IMR-90 (cell line): Measurements from ENCODE around the gene BCS1L. TPM values are rescaled to one million over a fixed set of nuclear protein-coding genes. Genes with fewer than 3 reads are reported as not detected.

Experiments
- ATAC-seq: fragments of 200-7000 bp; cut with Tn5 transposase; 2 replicates; pipeline ENCODE4 v1.9.1; 2020; ENCODE audit warnings: low read depth, mild to moderate bottlenecking, moderate library complexity
- BruUV-seq: library from RNA; stranded (reverse); fragments of 400-500 nt; replicated peaks from 2 replicates; lab custom pipeline; 2021; lab: Mats Ljungman, UMichigan
- CTCF ChIA-PET: fragments of 300-600 bp; formaldehyde crosslinking; extraction: SDS; loops from one replicate; lab custom pipeline; 2021; ENCODE audit warnings: antibody characterized with exemption; lab: Yijun Ruan, JAX
- POLR2A ChIA-PET: fragments of 300-600 bp; sonication (Branson Sonifier 250); formaldehyde crosslinking; loops from one replicate; lab custom pipeline; 2022; ENCODE audit warnings: antibody characterized with exemption; ENCODE audit not compliant: unreplicated experiment; lab: Charles Lee
- DNase-seq: peaks from one replicate; pipeline ENCODE4 v3.0.0; 2013
- H2AFZ ChIP-seq: replicated peaks from 2 replicates; pipeline ENCODE3; 2013; ENCODE audit warnings: low read length, mild to moderate bottlenecking; ENCODE audit not compliant: poor library complexity
- H2AK5ac ChIP-seq: 2 replicates; pipeline ENCODE4 v1.6.1; 2013; ENCODE audit warnings: low read depth, low read length, inconsistent platforms
- H2AK9ac ChIP-seq: replicated peaks from 2 replicates; pipeline ENCODE3; 2013; ENCODE audit warnings: mild to moderate bottlenecking, low read depth, low read length, moderate library complexity; ENCODE audit not compliant: poor library complexity
- H2BK120ac ChIP-seq: 2 replicates; pipeline ENCODE4 v1.6.1; 2013; ENCODE audit warnings: low read depth, low read length, inconsistent platforms
- H2BK15ac ChIP-seq: 3 replicates; pipeline ENCODE4 v1.6.1; 2013; ENCODE audit warnings: low read depth, low read length, inconsistent platforms
- H2BK20ac ChIP-seq: 2 replicates; pipeline ENCODE4 v1.6.1; 2013; ENCODE audit warnings: low read depth, mild to moderate bottlenecking, inconsistent platforms, low read length, moderate library complexity
- H2BK5ac ChIP-seq: 2 replicates; pipeline ENCODE4 v1.6.1; 2013; ENCODE audit warnings: mild to moderate bottlenecking, low read depth, low read length, inconsistent platforms; ENCODE audit not compliant: poor library complexity, severe bottlenecking
- H3K14ac ChIP-seq: replicated peaks from 2 replicates; pipeline ENCODE4 v1.6.1; 2013; ENCODE audit warnings: low read depth, low read length, inconsistent platforms
- H3K18ac ChIP-seq: 2 replicates; pipeline ENCODE4 v1.6.1; 2013; ENCODE audit warnings: low read depth, low read length, control low read depth
- H3K23ac ChIP-seq: 2 replicates; pipeline ENCODE4 v1.6.1; 2013; ENCODE audit warnings: low read depth, low read length, inconsistent platforms
- H3K27ac ChIP-seq: 2 replicates; pipeline ENCODE4 v1.5.1; 2013; ENCODE audit warnings: mild to moderate bottlenecking, control low read depth, low read length; ENCODE audit not compliant: insufficient read depth
- H3K27me3 ChIP-seq: 2 replicates; pipeline ENCODE4 v1.6.1; 2013; ENCODE audit warnings: low read length; ENCODE audit not compliant: control insufficient read depth, insufficient read depth
- H3K36me3 ChIP-seq: 2 replicates; pipeline ENCODE4 v1.6.1; 2013; ENCODE audit warnings: low read length, mixed read lengths; ENCODE audit not compliant: control insufficient read depth, insufficient read depth
- H3K4ac ChIP-seq: 2 replicates; pipeline ENCODE4 v1.6.1; 2013; ENCODE audit warnings: low read depth, low read length, inconsistent platforms
- H3K4me1 ChIP-seq: 2 replicates; pipeline ENCODE4 v1.6.1; 2013; ENCODE audit warnings: low read length, mixed read lengths; ENCODE audit not compliant: control insufficient read depth, insufficient read depth
- H3K4me2 ChIP-seq: 2 replicates; pipeline ENCODE4 v1.6.1; 2013; ENCODE audit warnings: low read depth, mild to moderate bottlenecking, control low read depth, low read length, moderate library complexity
- H3K4me3 ChIP-seq: 2 replicates; pipeline ENCODE4 v1.5.1; 2013; ENCODE audit warnings: low read depth, mild to moderate bottlenecking, control low read depth, low read length, moderate library complexity; ENCODE audit not compliant: insufficient read depth
- H3K56ac ChIP-seq: 2 replicates; pipeline ENCODE4 v1.6.1; 2013; ENCODE audit warnings: low read length, inconsistent platforms; ENCODE audit not compliant: insufficient read depth; ENCODE audit errors: extremely low read depth
- H3K79me1 ChIP-seq, 2 experiments: 2 replicates each; pipeline ENCODE4 v1.6.1; 2013; ENCODE audit warnings: low read length in 2 of 2, inconsistent platforms in 1 of 2, low read depth in 1 of 2
- H3K9ac ChIP-seq: 2 replicates; pipeline ENCODE4 v1.6.1; 2013; ENCODE audit warnings: low read depth, low read length, control low read depth
- H3K9me1 ChIP-seq: 2 replicates; pipeline ENCODE4 v1.6.1; 2013; ENCODE audit warnings: low read length, inconsistent platforms; ENCODE audit not compliant: insufficient read depth
- H3K9me3 ChIP-seq: 2 replicates; pipeline ENCODE4 v1.6.1; 2013; ENCODE audit warnings: low read length; ENCODE audit not compliant: control insufficient read depth, insufficient read depth
- H4K20me1 ChIP-seq: 2 replicates; pipeline ENCODE4 v1.6.1; 2013; ENCODE audit warnings: low read length, inconsistent platforms; ENCODE audit not compliant: insufficient read depth
- H4K5ac ChIP-seq: 2 replicates; pipeline ENCODE4 v1.6.1; 2013; ENCODE audit warnings: mild to moderate bottlenecking, low read depth, low read length, control low read depth
- H4K8ac ChIP-seq, 2 experiments: 2 replicates each; pipeline ENCODE4 v1.6.1; 2013; ENCODE audit warnings: low read depth in 2 of 2, low read length in 2 of 2, control low read depth in 1 of 2, inconsistent platforms in 1 of 2
- H4K91ac ChIP-seq: 2 replicates; pipeline ENCODE4 v1.6.1; 2013; ENCODE audit warnings: low read depth, low read length, inconsistent platforms; ENCODE audit not compliant: insufficient read depth
- BHLHE40 ChIP-seq: fragments of 150-350 bp; IDR thresholded peaks from 2 replicates; pipeline ENCODE4 v1.6.1; 2016; ENCODE audit warnings: mild to moderate bottlenecking, low read depth, low read length
- CEBPB ChIP-seq: IDR thresholded peaks from 2 replicates; pipeline ENCODE4 v1.6.1; 2012; ENCODE audit warnings: low read depth, low read length, improper control_type of control experiment
- CHD1 ChIP-seq: IDR thresholded peaks from 2 replicates; pipeline ENCODE4 v1.6.1; 2012; ENCODE audit warnings: low read depth, low read length, improper control_type of control experiment
- FOS ChIP-seq: fragments of 150-350 bp; IDR thresholded peaks from 2 replicates; pipeline ENCODE4 v1.6.1; 2016; ENCODE audit warnings: low read depth, low read length
- MAFK ChIP-seq: IDR thresholded peaks from 2 replicates; pipeline ENCODE4 v1.6.1; 2012; ENCODE audit warnings: low read depth, low read length, improper control_type of control experiment
- MAZ ChIP-seq: IDR thresholded peaks from 2 replicates; pipeline ENCODE4 v1.6.1; 2012; ENCODE audit warnings: low read depth, mild to moderate bottlenecking, low read length, improper control_type of control experiment, moderate library complexity, borderline replicate concordance
- MXI1 ChIP-seq: IDR thresholded peaks from 2 replicates; pipeline ENCODE4 v1.6.1; 2012; ENCODE audit warnings: low read depth, mild to moderate bottlenecking, low read length, moderate library complexity, borderline replicate concordance
- NFE2L2 ChIP-seq: fragments of 150-350 bp; IDR thresholded peaks from 2 replicates; pipeline ENCODE4 v1.6.1; 2016; ENCODE audit warnings: low read depth, mild to moderate bottlenecking, low read length
- POLR2A ChIP-seq: IDR thresholded peaks from 2 replicates; pipeline ENCODE4 v1.6.1; 2012; ENCODE audit warnings: mild to moderate bottlenecking, low read depth, low read length
- RAD21 ChIP-seq: IDR thresholded peaks from 2 replicates; pipeline ENCODE4 v1.6.1; 2012; ENCODE audit warnings: low read length, improper control_type of control experiment
- RCOR1 ChIP-seq: IDR thresholded peaks from 2 replicates; pipeline ENCODE4 v1.6.1; 2012; ENCODE audit warnings: mild to moderate bottlenecking, low read length, improper control_type of control experiment; ENCODE audit not compliant: insufficient replicate concordance
- RFX5 ChIP-seq: IDR thresholded peaks from 2 replicates; pipeline ENCODE4 v1.8.0; 2012; ENCODE audit warnings: low read depth, mild to moderate bottlenecking, low read length, moderate library complexity
- SMC3 ChIP-seq: fragments of 150-350 bp; IDR thresholded peaks from 2 replicates; pipeline ENCODE4 v1.6.1; 2016; ENCODE audit warnings: low read depth, mild to moderate bottlenecking, antibody characterized with exemption, low read length, moderate library complexity
- WGBS, 2 experiments: methylation state at CpG; one replicate each; pipeline versions ENCODE4 v1.1.5 to v1.1.7; 2013; ENCODE audit warnings: missing lambda C conversion rate in 2 of 2; ENCODE audit not compliant: insufficient read length in 1 of 2; ENCODE audit errors: extremely low coverage in 2 of 2; 5-methylcytosine and 5-hydroxymethylcytosine counted together
- dilution Hi-C: fragments of 300-500 bp; cut with HindIII; formaldehyde crosslinking; loops from one replicate; pipeline ENCODE4 v1.14.3; 2018; ENCODE audit warnings: low sequenced_read_pairs; ENCODE audit not compliant: unreplicated experiment
- in situ Hi-C: fragments of 300-500 bp; cut with MboI; formaldehyde crosslinking; loops from 3 replicates; pipeline ENCODE4 v1.14.3; 2019; ENCODE audit warnings: low sequenced_read_pairs, inconsistent platforms, mixed read lengths
- intact Hi-C: fragments of 100-400 bp; cut with micrococcal nuclease; formaldehyde crosslinking; loops from 2 replicates; pipeline ENCODE4 v1.10.0; 2022
- polyA plus RNA-seq, 3 experiments: library from polyadenylated mRNA; depleted of rRNA; stranded (reverse); fragments of >200 nt; gene quantifications; 2 replicates each; pipeline ENCODE4 v1.2.3, GENCODE V29; 2012; ENCODE audit warnings: low replicate concordance in 1 of 3
- total RNA-seq: library from RNA; depleted of rRNA; stranded (reverse); fragments of >200 nt; gene quantifications from 2 replicates; pipeline ENCODE4 v1.2.3, GENCODE V29; 2012
- TF ChIP-seq, protein P1 (sequence below): fragments of 150-350 bp; IDR thresholded peaks from 2 replicates; pipeline ENCODE4 v1.6.1; 2017; ENCODE audit warnings: mild to moderate bottlenecking, antibody characterized with exemption, low read length, low read depth
- TF ChIP-seq, protein P2 (sequence below): conservative IDR thresholded peaks from 2 replicates; pipeline ENCODE4 v1.5.1; 2012; ENCODE audit warnings: mild to moderate bottlenecking, low read depth, low read length, improper control_type of control experiment
- TF ChIP-seq, protein P3 (sequence below): fragments of 150-350 bp; IDR thresholded peaks from 2 replicates; pipeline ENCODE4 v1.6.1; 2016; ENCODE audit warnings: low read depth, mild to moderate bottlenecking, low read length, moderate library complexity, borderline replicate concordance

Gene BCS1L
- total and polyA plus RNA-seq, 2 of the 4 experiments (the other 2 are of a cell fraction), result 39.1 to 56.7 TPM

DNA sequence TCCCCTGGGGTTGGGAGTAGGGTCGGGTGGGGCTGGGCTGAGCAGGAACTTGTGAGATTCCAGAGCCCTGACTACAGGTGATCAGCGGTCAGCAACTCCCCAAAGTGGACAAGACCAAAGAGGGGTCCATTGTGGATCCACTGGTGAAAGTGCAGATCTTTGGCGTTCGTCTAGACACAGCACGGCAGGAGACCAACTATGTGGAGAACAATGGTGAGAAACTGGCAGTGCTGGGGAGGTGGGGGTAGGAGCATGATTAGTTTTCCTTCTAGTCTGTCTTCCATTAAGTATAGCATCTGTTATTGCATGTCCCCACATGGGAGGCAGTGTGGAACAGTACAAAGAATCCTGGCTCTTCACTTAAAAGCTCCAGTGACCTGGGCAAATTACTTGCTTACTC, 23.8 kb upstream of the BCS1L start:
- in situ Hi-C loops, result no loop called here
- Histone ChIP-seq H3K23ac (no peak overlapping the region), H3K4me1 (peaks cover under 1% of the 10 kb centered on the region; the same call in 1 of the 2 replicates), H2BK15ac (no peak overlapping the region), H3K4me2 (no peak overlapping the region), H3K27ac (no peak overlapping the region), H2AFZ (no peak overlapping the region), H2BK120ac (no peak overlapping the region), H2BK5ac (no peak overlapping the region), H3K79me1 (no peaks in the 10 kb centered on the region), H3K9ac (no peak overlapping the region), H3K14ac (no peak overlapping the region), H4K91ac (no peak overlapping the region), H4K20me1 (no peaks in the 10 kb centered on the region), H3K9me3 (no peaks in the 10 kb centered on the region), H3K18ac (no peak overlapping the region), H4K8ac (no peak overlapping the region), H4K5ac (no peak overlapping the region), H3K36me3 (peaks cover 48% of the 10 kb centered on the region), H3K9me1 (peaks cover 8% of the 10 kb centered on the region; the same call in 1 of the 2 replicates), H2AK5ac (no peak overlapping the region), H3K4ac (no peak overlapping the region), H3K27me3 (no peaks in the 10 kb centered on the region), H2BK20ac (no peak overlapping the region), H3K4me3 (no peak overlapping the region), H3K56ac (no peak overlapping the region), H2AK9ac (no peak overlapping the region)
- BruUV-seq, result no TSS peak
- CTCF ChIA-PET, result no interaction called here
- dilution Hi-C loops, result no loop called here
- TF ChIP-seq MAFK (no peak), RAD21 (no peak), NFE2L2 (no peak), CEBPB (no peak), RFX5 (no peak), MXI1 (no peak), MAZ (no peak), BHLHE40 (no peak), POLR2A (no peak), RCOR1 (no peak), CHD1 (no peak), SMC3 (no peak), FOS (no peak)
- TF ChIP-seq, protein P1, sequence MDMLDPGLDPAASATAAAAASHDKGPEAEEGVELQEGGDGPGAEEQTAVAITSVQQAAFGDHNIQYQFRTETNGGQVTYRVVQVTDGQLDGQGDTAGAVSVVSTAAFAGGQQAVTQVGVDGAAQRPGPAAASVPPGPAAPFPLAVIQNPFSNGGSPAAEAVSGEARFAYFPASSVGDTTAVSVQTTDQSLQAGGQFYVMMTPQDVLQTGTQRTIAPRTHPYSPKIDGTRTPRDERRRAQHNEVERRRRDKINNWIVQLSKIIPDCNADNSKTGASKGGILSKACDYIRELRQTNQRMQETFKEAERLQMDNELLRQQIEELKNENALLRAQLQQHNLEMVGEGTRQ, result no peak
- TF ChIP-seq, protein P2, sequence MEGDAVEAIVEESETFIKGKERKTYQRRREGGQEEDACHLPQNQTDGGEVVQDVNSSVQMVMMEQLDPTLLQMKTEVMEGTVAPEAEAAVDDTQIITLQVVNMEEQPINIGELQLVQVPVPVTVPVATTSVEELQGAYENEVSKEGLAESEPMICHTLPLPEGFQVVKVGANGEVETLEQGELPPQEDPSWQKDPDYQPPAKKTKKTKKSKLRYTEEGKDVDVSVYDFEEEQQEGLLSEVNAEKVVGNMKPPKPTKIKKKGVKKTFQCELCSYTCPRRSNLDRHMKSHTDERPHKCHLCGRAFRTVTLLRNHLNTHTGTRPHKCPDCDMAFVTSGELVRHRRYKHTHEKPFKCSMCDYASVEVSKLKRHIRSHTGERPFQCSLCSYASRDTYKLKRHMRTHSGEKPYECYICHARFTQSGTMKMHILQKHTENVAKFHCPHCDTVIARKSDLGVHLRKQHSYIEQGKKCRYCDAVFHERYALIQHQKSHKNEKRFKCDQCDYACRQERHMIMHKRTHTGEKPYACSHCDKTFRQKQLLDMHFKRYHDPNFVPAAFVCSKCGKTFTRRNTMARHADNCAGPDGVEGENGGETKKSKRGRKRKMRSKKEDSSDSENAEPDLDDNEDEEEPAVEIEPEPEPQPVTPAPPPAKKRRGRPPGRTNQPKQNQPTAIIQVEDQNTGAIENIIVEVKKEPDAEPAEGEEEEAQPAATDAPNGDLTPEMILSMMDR, result no peak
- TF ChIP-seq, protein P3, sequence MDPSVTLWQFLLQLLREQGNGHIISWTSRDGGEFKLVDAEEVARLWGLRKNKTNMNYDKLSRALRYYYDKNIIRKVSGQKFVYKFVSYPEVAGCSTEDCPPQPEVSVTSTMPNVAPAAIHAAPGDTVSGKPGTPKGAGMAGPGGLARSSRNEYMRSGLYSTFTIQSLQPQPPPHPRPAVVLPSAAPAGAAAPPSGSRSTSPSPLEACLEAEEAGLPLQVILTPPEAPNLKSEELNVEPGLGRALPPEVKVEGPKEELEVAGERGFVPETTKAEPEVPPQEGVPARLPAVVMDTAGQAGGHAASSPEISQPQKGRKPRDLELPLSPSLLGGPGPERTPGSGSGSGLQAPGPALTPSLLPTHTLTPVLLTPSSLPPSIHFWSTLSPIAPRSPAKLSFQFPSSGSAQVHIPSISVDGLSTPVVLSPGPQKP, result no peak
- intact Hi-C loops, result no loop called here
- no CpG with 5 or more reads among the region's 5 CpGs for WGBS, 2 experiments
- POLR2A ChIA-PET, result no interaction called here
- DNase-seq (no peak), ATAC-seq (no peak)
